Natural killer cell (primary cell): Measurements from ENCODE around the gene TXNDC5. TPM values are rescaled to one million over a fixed set of nuclear protein-coding genes. Genes with fewer than 3 reads are reported as not detected.

Experiments
- ATAC-seq, 3 donors: fragments of 150-1000 bp in 2 of 3; fragments of 200-7000 bp in 1 of 3; cut with Tn5 transposase; 1 replicate in 1 of 3; 2 replicates in 2 of 3; pipeline ENCODE4 v1.10.0; 2021; ENCODE audit warnings: mild to moderate bottlenecking in 2 of 3, moderate library complexity in 2 of 3
- DNase-seq, 2 donors: peaks; one replicate each; pipeline versions ENCODE4 v3.0.0 to v3.0.0-alpha.2; 2013 to 2021; ENCODE audit warnings: mixed read lengths in 1 of 2
- H3K27ac ChIP-seq: one replicate; pipeline ENCODE4 v1.5.1; 2013; ENCODE audit warnings: mild to moderate bottlenecking, low read length
- H3K27me3 ChIP-seq: one replicate; pipeline ENCODE4 v1.6.1; 2013; ENCODE audit warnings: low read length; ENCODE audit not compliant: control insufficient read depth, insufficient read depth
- H3K36me3 ChIP-seq: one replicate; pipeline ENCODE4 v1.6.1; 2013; ENCODE audit warnings: low read length; ENCODE audit not compliant: control insufficient read depth, insufficient read depth
- H3K4me1 ChIP-seq: one replicate; pipeline ENCODE4 v1.6.1; 2013; ENCODE audit warnings: low read length; ENCODE audit not compliant: control insufficient read depth, insufficient read depth
- H3K4me3 ChIP-seq: one replicate; pipeline ENCODE4 v1.5.1; 2013; ENCODE audit warnings: low read length
- H3K9me3 ChIP-seq: one replicate; pipeline ENCODE4 v1.6.1; 2013; ENCODE audit warnings: low read length; ENCODE audit not compliant: control insufficient read depth, insufficient read depth
- H3K27ac Mint-ChIP-seq, 2 donors: one replicate each; pipeline ENCODE4 v1.8.0; 2022; ENCODE audit warnings: mild to moderate bottlenecking in 2 of 2, mixed read lengths in 2 of 2, moderate library complexity in 1 of 2
- H3K27me3 Mint-ChIP-seq, 2 donors: one replicate each; pipeline ENCODE4 v1.8.0; 2022; ENCODE audit warnings: low read depth in 2 of 2, mixed read lengths in 2 of 2
- H3K36me3 Mint-ChIP-seq: one replicate; pipeline ENCODE4 v1.8.0; 2022; ENCODE audit warnings: mixed read lengths
- H3K4me1 Mint-ChIP-seq, 2 donors: one replicate each; pipeline ENCODE4 v1.8.0; 2022; ENCODE audit warnings: mixed read lengths in 2 of 2
- H3K4me3 Mint-ChIP-seq: one replicate; pipeline ENCODE4 v1.8.0; 2022; ENCODE audit warnings: mild to moderate bottlenecking, moderate library complexity, mixed read lengths
- H3K9me3 Mint-ChIP-seq, 2 donors: one replicate each; pipeline ENCODE4 v1.8.0; 2022; ENCODE audit warnings: mixed read lengths in 2 of 2
- CTCF ChIP-seq: fragments of 200-600 bp; IDR thresholded peaks from one replicate; pipeline ENCODE4 v1.8.0; 2022; ENCODE audit warnings: antibody characterized with exemption
- WGBS: methylation state at CpG from one replicate; pipeline ENCODE4 v1.1.7; 2013; ENCODE audit warnings: missing lambda C conversion rate; ENCODE audit not compliant: insufficient coverage; 5-methylcytosine and 5-hydroxymethylcytosine counted together
- intact Hi-C: fragments of 100-400 bp; cut with micrococcal nuclease; formaldehyde crosslinking; loops from one replicate; pipeline ENCODE4 v1.14.2; 2022
- total RNA-seq, 4 donors: library from RNA; stranded (reverse); fragments of 120-200 nt in 1 of 4; gene quantifications; one replicate each; pipeline versions ENCODE4 v1.2.3 to v1.2.4, GENCODE V29; 2013 to 2022

Gene TXNDC5
- total RNA-seq, 3 donors from 2014 or later (not counting 1 experiment from before 2014, with no cell fraction given), result 7.9 to 105 (median 9.7) TPM

- Histone ChIP-seq H3K27me3 (no peaks in the 10 kb centered on the region), H3K9me3 (no peaks in the 10 kb centered on the region), H3K4me3 (no peak overlapping the region), H3K36me3 (no peaks in the 10 kb centered on the region), H3K4me1 (no peaks in the 10 kb centered on the region), H3K27ac (no peak overlapping the region)
- Mint-ChIP-seq H3K36me3 (no peaks in the 10 kb centered on the region), H3K4me3 (no peak overlapping the region), H3K9me3 (no peaks in the 10 kb centered on the region), H3K4me1 (no peaks in the 10 kb centered on the region), H3K27ac (no peak overlapping the region), H3K27me3 (peaks cover 0 to 3% of the 10 kb centered on the region in 2 donors)
- 86% methylated on average over 11 of the region's 11 CpGs for WGBS
- DNase-seq (no peak), ATAC-seq (no peak)
- intact Hi-C loops, result no loop called here
- TF ChIP-seq CTCF, result no peak
Observed at GRCh38 chr6:7939184-7939863, 28.7 kb upstream of the TXNDC5 start.

DNA sequence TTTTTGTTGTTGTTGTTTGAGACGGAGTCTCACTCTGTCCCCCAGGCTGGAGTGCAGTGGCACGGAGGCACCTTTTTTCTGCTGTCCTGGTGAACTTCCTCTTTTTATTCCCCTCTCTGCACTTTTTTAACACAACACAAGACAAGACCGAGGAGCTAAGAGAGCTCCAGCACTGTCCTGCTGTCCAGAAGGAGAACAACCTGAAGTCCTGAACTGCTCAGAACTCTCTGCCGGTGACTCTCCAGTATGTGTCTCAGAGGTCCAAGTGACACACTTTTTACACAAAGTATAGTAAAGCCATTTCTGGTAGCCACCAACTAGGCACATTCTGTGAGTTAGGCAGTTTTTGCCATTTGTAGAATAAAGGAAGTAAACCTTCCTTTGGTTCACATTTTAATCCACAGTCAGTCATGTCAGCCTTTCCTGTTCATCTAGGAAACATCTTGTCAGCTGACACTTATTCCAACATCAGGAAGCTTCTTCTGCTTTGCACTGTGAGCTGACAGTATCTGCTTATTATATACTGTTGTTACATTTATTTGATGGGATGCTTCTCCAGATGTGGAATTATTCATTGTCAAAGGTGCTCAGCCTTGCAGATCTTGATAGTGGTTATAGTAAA is 28.1 kb upstream of the TXNDC5 start:
- DNase-seq (no peak), ATAC-seq (peak in 1 of 3 donors; percentile 32)
- Mint-ChIP-seq H3K4me1 (no peaks in the 10 kb centered on the region), H3K27ac (no peak overlapping the region), H3K4me3 (no peak overlapping the region), H3K9me3 (no peaks in the 10 kb centered on the region), H3K27me3 (peaks cover 0 to 3% of the 10 kb centered on the region in 2 donors), H3K36me3 (no peaks in the 10 kb centered on the region)
- H3K9me3 ChIP-seq, result no peaks in the 10 kb centered on the region
- no peak overlapping the region for H3K27ac ChIP-seq
- H3K4me3 ChIP-seq, result no peak overlapping the region
- no peaks in the 10 kb centered on the region for H3K27me3 ChIP-seq
- 48% methylated on average over 4 of the region's 4 CpGs for WGBS
- H3K36me3 ChIP-seq, result no peaks in the 10 kb centered on the region
- no peak for TF ChIP-seq CTCF
- H3K4me1 ChIP-seq, result no peaks in the 10 kb centered on the region
- intact Hi-C loops, result no loop called here

DNA sequence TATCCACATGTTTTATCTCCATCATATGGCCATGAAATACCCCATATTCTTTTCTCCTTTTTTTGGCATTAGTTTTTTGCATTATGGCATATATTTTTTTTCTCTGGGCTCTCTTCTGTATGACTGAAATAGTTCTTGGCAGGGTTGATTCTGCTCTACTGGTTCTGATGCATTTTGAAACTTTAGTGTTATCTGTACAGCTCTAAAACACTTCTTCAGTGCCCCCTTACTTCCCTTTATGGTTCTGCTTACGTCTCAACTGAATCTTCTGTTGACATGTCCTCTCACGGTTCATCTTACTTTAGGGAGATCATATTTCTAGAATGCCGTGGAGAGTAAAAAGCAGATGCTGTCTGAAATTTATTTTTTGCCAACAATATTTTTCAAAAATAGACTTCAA is 23.2 kb upstream of the TXNDC5 start:
- Histone ChIP-seq H3K27me3 (no peaks in the 10 kb centered on the region), H3K9me3 (no peaks in the 10 kb centered on the region), H3K27ac (no peak overlapping the region), H3K4me3 (no peak overlapping the region), H3K4me1 (no peaks in the 10 kb centered on the region), H3K36me3 (no peaks in the 10 kb centered on the region)
- no peaks in the 10 kb centered on the region for H3K9me3 Mint-ChIP-seq
- H3K27ac Mint-ChIP-seq, result no peak overlapping the region
- H3K36me3 Mint-ChIP-seq, result no peaks in the 10 kb centered on the region
- intact Hi-C loops, result no loop called here
- H3K4me3 Mint-ChIP-seq, result no peak overlapping the region
- WGBS, result 68% methylated on average over 2 of the region's 3 CpGs
- no peak for ATAC-seq
- peaks cover 0 to 7% of the 10 kb centered on the region in 2 donors for H3K27me3 Mint-ChIP-seq
- no peaks in the 10 kb centered on the region for H3K4me1 Mint-ChIP-seq
- no peak for TF ChIP-seq CTCF
- DNase-seq, result no peak
